HepG2 (cell line): Measurements from ENCODE around the gene ZNF749. TPM values are rescaled to one million over a fixed set of nuclear protein-coding genes. Genes with fewer than 3 reads are reported as not detected.
A peak's percentile ranks its signal among the peaks of the same experiment; 100 is the strongest.

Source experiments
- CSRNP1 ChIP-seq: sonication (generic); formaldehyde crosslinking; IDR thresholded peaks from 2 replicates; pipeline ENCODE4 v1.8.1; 2023; ENCODE audit warnings: mild to moderate bottlenecking, missing genetic modification reagents
- DPF2 ChIP-seq: sonication (generic); formaldehyde crosslinking; IDR thresholded peaks from 2 replicates; pipeline ENCODE4 v1.4.0; 2020; ENCODE audit warnings: mild to moderate bottlenecking, low read depth, missing genetic modification reagents, borderline replicate concordance
- FOXM1 ChIP-seq: sonication (generic); formaldehyde crosslinking; IDR thresholded peaks from 2 replicates; pipeline ENCODE4 v1.5.0; 2020; ENCODE audit warnings: missing genetic modification reagents
- NFE2L2 ChIP-seq: fragments of 150-350 bp; IDR thresholded peaks from 2 replicates; pipeline ENCODE4 v1.6.1; 2014; ENCODE audit warnings: low read length
- NR2F1 ChIP-seq, 2 experiments: fragments of 450-650 bp in 1 of 2; formaldehyde crosslinking in 1 of 2; IDR thresholded peaks; 2 replicates each; pipeline versions ENCODE4 v1.5.0 to v1.6.1; 2016 to 2020; ENCODE audit warnings: mild to moderate bottlenecking in 1 of 2, missing compliant biosample characterization in 1 of 2, missing genetic modification reagents in 1 of 2, moderate library complexity in 1 of 2
- PITX1 ChIP-seq: sonication (generic); formaldehyde crosslinking; IDR thresholded peaks from 2 replicates; pipeline ENCODE4 v1.5.1; 2020; ENCODE audit warnings: mild to moderate bottlenecking, missing genetic modification reagents
- RFX3 ChIP-seq: IDR thresholded peaks from 2 replicates; pipeline ENCODE4 v1.6.1; 2016; ENCODE audit warnings: missing biosample characterization, missing genetic modification reagents
- SAP130 ChIP-seq: IDR thresholded peaks from 2 replicates; pipeline ENCODE4 v1.6.1; 2016; ENCODE audit warnings: low read depth
- SOX5 ChIP-seq: IDR thresholded peaks from 2 replicates; pipeline ENCODE4 v1.6.1; 2016; ENCODE audit warnings: borderline replicate concordance
- SP140L ChIP-seq: sonication (generic); formaldehyde crosslinking; IDR thresholded peaks from 2 replicates; pipeline ENCODE4 v1.4.0; 2020; ENCODE audit warnings: missing genetic modification reagents, borderline replicate concordance
- SRSF1 ChIP-seq: fragments of 200-400 bp; formaldehyde crosslinking; optimal IDR thresholded peaks from 2 replicates; pipeline ENCODE3; 2017; ENCODE audit warnings: mild to moderate bottlenecking, low read depth, low read length, moderate library complexity
- STAG1 ChIP-seq: sonication (generic); formaldehyde crosslinking; IDR thresholded peaks from 2 replicates; pipeline ENCODE4 v1.4.0; 2020; ENCODE audit warnings: missing genetic modification reagents
- THAP9 ChIP-seq: sonication (generic); formaldehyde crosslinking; IDR thresholded peaks from 2 replicates; pipeline ENCODE4; 2020; ENCODE audit warnings: missing genetic modification reagents, mild to moderate bottlenecking, borderline replicate concordance
- ZNF543 ChIP-seq: sonication (generic); formaldehyde crosslinking; IDR thresholded peaks from 2 replicates; pipeline ENCODE4 v1.4.0; 2020; ENCODE audit warnings: mild to moderate bottlenecking, missing genetic modification reagents
- ZNF660 ChIP-seq: sonication (generic); formaldehyde crosslinking; IDR thresholded peaks from 2 replicates; pipeline ENCODE4 v1.5.1; 2020; ENCODE audit warnings: mild to moderate bottlenecking, low read depth, missing genetic modification reagents, borderline replicate concordance
- polyA plus RNA-seq, 8 experiments: library from polyadenylated mRNA; depleted of rRNA in 3 of 8; stranded (reverse) in 7 of 8; unstranded in 1 of 8; fragments of >200 nt; fragmentation: Illumina TruSeq in 4 of 8; extraction: Trizol in 4 of 8; gene quantifications; 2 replicates each; pipeline versions ENCODE4 v1.2.1 to v1.2.3, GENCODE V29; 2011 to 2016; ENCODE audit warnings: low read depth in 4 of 8, missing spikeins in 1 of 8, mixed read lengths in 1 of 8; ENCODE audit not compliant: insufficient read depth in 1 of 8
- total RNA-seq, 5 experiments: library from RNA; depleted of rRNA; stranded (reverse); fragments of >200 nt; fragmentation: Illumina TruSeq; extraction: Trizol; gene quantifications; 2 replicates each; pipeline ENCODE4 v1.2.3, GENCODE V29; 2016; ENCODE audit warnings: low read depth in 1 of 5
- TF ChIP-seq, protein P1 (sequence below): sonication (generic); formaldehyde crosslinking; IDR thresholded peaks from 2 replicates; pipeline ENCODE4 v1.8.0; 2022; ENCODE audit warnings: missing genetic modification reagents, mild to moderate bottlenecking, moderate library complexity, borderline replicate concordance
- TF ChIP-seq, protein P2 (sequence below): sonication (generic); formaldehyde crosslinking; IDR thresholded peaks from 2 replicates; pipeline ENCODE4 v1.4.0; 2020; ENCODE audit warnings: mild to moderate bottlenecking, low read depth, missing genetic modification reagents
- TF ChIP-seq, protein P3 (sequence below): sonication (generic); formaldehyde crosslinking; IDR thresholded peaks from 2 replicates; pipeline ENCODE4 v1.5.1; 2020; ENCODE audit warnings: mild to moderate bottlenecking, missing genetic modification reagents, borderline replicate concordance

ZNF749 gene
- total and polyA plus RNA-seq, 2 of the 13 experiments (the other 11 are each of a cell fraction or from before 2014, with no cell fraction given): 18.9 to 21.0 TPM

DNA sequence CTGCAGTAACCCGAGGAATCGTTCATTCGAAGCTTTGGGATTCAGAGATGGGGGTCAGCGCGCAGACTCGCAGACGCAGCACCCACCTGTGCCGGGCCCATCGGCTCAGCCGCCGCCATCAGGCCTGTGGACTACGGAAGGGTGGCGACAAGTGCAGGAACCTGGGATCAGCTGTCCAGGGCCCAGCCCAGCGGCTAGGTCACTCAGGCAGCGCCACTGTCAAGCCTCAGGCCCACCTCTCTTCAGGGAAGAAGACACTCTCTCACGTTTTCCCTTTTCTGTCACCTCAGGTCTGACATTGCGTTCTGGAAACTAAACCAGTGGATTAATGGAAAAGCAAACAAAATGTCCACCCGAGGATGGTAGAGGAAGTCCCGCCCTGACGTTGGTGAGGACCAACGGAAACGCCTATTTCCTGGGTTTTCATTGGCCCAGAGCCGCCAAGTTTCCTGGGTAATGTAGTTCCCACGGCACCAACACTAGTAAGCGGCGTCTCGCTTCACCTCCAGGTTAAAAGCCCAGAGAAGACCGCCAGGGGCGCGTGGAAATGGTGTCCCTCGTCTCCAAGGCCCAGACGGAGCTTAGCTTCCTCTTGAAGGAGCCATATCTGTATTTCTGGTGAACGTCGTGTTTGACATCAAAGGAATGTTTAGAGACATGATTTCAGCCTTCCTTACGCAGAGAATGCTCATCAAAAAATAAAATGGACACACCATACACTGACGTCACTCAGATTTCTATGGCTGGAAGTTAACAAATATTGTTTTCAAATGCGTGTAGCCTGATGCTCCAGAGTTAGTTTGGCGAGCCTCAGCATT is 42.3 kb downstream of the ZNF749 start, which contains the start of gene ZNF772 (continued):
- TF ChIP-seq, protein P1, sequence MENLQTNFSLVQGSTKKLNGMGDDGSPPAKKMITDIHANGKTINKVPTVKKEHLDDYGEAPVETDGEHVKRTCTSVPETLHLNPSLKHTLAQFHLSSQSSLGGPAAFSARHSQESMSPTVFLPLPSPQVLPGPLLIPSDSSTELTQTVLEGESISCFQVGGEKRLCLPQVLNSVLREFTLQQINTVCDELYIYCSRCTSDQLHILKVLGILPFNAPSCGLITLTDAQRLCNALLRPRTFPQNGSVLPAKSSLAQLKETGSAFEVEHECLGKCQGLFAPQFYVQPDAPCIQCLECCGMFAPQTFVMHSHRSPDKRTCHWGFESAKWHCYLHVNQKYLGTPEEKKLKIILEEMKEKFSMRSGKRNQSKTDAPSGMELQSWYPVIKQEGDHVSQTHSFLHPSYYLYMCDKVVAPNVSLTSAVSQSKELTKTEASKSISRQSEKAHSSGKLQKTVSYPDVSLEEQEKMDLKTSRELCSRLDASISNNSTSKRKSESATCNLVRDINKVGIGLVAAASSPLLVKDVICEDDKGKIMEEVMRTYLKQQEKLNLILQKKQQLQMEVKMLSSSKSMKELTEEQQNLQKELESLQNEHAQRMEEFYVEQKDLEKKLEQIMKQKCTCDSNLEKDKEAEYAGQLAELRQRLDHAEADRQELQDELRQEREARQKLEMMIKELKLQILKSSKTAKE: no peak
- TF ChIP-seq PITX1 (CRISPR knock-in tag) (0 out of 2 replicates have a peak, but pooled peaks have one; percentile 73), THAP9 (CRISPR knock-in tag) (peak; percentile 84; the same call in 1 of the 2 replicates), NFE2L2 (no peak), ZNF543 (0 out of 2 replicates have a peak, but pooled peaks have one; percentile 15), RFX3 (no peak), FOXM1 (CRISPR knock-in tag) (no peak), NR2F1 (CRISPR knock-in tag; IDR thresholded peaks at IDR 0.05) (no peak), STAG1 (CRISPR knock-in tag) (no peak), SRSF1 (peak; percentile 69), SP140L (CRISPR knock-in tag) (no peak; the same call in 1 of the 2 replicates), SAP130 (peak; percentile 88), DPF2 (CRISPR knock-in tag) (no peak), ZNF660 (CRISPR knock-in tag) (no peak), SOX5 (0 out of 2 replicates have a peak, but pooled peaks have one; percentile 4), CSRNP1 (CRISPR knock-in tag) (0 out of 2 replicates have a peak, but pooled peaks have one; percentile 41)
- TF ChIP-seq, protein P2, sequence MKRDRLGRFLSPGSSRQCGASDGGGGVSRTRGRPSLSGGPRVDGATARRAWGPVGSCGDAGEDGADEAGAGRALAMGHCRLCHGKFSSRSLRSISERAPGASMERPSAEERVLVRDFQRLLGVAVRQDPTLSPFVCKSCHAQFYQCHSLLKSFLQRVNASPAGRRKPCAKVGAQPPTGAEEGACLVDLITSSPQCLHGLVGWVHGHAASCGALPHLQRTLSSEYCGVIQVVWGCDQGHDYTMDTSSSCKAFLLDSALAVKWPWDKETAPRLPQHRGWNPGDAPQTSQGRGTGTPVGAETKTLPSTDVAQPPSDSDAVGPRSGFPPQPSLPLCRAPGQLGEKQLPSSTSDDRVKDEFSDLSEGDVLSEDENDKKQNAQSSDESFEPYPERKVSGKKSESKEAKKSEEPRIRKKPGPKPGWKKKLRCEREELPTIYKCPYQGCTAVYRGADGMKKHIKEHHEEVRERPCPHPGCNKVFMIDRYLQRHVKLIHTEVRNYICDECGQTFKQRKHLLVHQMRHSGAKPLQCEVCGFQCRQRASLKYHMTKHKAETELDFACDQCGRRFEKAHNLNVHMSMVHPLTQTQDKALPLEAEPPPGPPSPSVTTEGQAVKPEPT (CRISPR knock-in tag): no peak
- TF ChIP-seq, protein P3, sequence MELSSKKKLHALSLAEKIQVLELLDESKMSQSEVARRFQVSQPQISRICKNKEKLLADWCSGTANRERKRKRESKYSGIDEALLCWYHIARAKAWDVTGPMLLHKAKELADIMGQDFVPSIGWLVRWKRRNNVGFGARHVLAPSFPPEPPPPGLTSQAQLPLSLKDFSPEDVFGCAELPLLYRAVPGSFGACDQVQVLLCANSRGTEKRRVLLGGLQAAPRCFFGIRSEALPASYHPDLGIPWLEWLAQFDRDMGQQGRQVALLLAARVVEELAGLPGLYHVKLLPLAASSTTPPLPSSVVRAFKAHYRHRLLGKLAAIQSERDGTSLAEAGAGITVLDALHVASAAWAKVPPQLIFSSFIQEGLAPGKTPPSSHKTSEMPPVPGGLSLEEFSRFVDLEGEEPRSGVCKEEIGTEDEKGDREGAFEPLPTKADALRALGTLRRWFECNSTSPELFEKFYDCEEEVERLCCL: no peak
